ENCODE data around the gene MACF1. TPM values are rescaled to one million over a fixed set of nuclear protein-coding genes. Genes with fewer than 3 reads are reported as not detected.
"Not testable (repeated sequence)": the region's sequence is repeated elsewhere in the genome, so short reads cannot be mapped to it uniquely, and the experiment has no call there.

MACF1 gene
- total RNA-seq, 8 experiments from 2014 or later: 89.2 to 249 (median 180) TPM

DNA sequence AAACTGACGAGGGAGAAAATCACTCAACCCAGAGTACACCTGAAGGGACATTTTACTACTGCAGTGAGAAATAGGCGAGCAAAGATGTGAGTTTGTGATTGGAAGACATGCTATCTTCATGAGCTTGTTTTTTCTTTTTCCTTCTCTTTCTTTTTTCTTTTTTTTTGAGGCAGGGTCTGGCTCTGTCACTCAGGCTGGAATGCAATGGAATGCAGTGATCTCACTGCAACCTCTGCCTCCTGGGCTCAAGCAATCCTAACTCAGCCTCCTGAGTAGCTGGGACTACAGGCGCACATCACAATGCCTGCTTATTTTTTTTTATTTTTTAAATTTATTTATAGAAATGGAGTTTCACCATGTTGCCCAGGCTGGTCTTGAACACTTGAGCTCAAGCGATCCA, 312.3 kb downstream of the MACF1 start:
- in situ Hi-C loops (cut with MboI; ENCODE audit: low pct_unique_long_range_greater_than_20kb in 2 of 9, low sequenced_read_pairs in 9 of 9, unreplicated experiment in 9 of 9); H3K4me3 ChIP-seq; H3K4me1 ChIP-seq (replicated peaks in 1 of 2); ATAC-seq (replicated peaks in 6 of 8); H3K27ac ChIP-seq: not testable (repeated sequence)
- 33 to 100% (median 80%) methylated on average over 1 of the region's 4 CpGs; no CpG with 5 or more reads in 5 of the 10 experiments for WGBS, 10 experiments

DNA sequence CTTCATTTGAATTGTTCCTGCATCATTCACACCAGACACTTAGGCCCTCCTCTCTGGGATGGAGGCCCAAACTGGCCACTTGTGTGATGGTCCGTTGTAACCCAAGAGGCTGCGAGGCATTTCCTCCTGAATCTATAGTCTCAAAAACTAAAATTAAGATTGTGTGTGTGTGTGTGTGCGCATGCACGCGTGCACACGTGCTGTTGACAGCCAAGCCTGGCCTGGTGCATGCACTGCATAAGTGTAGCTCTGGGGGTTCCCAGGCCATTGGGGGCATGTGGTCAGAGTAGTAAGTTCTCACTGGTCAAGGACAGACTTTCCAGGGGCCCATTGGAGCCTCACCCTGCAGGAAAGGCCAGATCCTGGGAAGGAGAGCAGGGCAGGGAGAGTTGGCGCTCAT, 313.4 kb downstream of the MACF1 start:
- in situ Hi-C loops (cut with MboI; ENCODE audit: low pct_unique_long_range_greater_than_20kb in 2 of 9, low sequenced_read_pairs in 9 of 9, unreplicated experiment in 9 of 9); ATAC-seq (replicated peaks in 6 of 8); H3K4me3 ChIP-seq; H3K4me1 ChIP-seq (replicated peaks in 1 of 2); H3K27ac ChIP-seq: not testable (repeated sequence)
- no CpG with 5 or more reads among the region's 7 CpGs for WGBS, 10 experiments

DNA sequence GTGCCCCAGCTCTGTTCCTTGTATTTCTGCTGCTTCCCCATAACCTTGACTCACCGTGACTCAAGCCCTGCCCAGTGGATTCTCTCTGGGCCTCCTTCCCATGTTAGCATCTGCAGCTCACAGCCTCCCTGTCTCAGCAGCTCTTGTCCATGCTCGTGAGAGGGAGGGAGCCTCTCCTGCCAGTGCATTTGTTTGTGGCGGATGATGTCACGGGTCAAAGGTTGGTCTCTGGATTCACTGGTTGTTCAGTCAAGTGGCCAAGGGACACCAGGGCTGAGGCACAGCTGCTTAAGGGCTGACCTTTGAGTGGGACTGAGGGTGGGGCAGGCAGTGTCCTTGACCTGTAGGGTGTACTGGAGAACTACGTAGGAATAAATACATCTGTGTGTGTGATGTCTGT, 314.9 kb downstream of the MACF1 start:
- WGBS, 10 experiments: no CpG with 5 or more reads among the region's 5 CpGs
- H3K4me1 ChIP-seq (replicated peaks in 1 of 2); H3K4me3 ChIP-seq; in situ Hi-C loops (cut with MboI; ENCODE audit: low pct_unique_long_range_greater_than_20kb in 2 of 9, low sequenced_read_pairs in 9 of 9, unreplicated experiment in 9 of 9); H3K27ac ChIP-seq: not testable (repeated sequence)
- peak in 7 of 8 experiments; percentile 53 to 76 (median 65) for ATAC-seq (replicated peaks in 6 of 8)

- 77 to 100% methylated on average over 1 to 9 of the region's 10 CpGs; no CpG with 5 or more reads in 8 of the 10 experiments for WGBS, 10 experiments
- ATAC-seq (replicated peaks in 6 of 8); H3K27ac ChIP-seq; H3K4me3 ChIP-seq; in situ Hi-C loops (cut with MboI; ENCODE audit: low pct_unique_long_range_greater_than_20kb in 2 of 9, low sequenced_read_pairs in 9 of 9, unreplicated experiment in 9 of 9); H3K4me1 ChIP-seq (replicated peaks in 1 of 2): not testable (repeated sequence)
These were observed 317.7 kb downstream of the MACF1 start for GRCh38 chr1:39522221-39522620.

- 87 to 100% (median 94%) methylated on average over 1 to 15 of the region's 29 CpGs; no CpG with 5 or more reads in 6 of the 10 experiments for WGBS, 10 experiments
- in situ Hi-C loops (cut with MboI; ENCODE audit: low pct_unique_long_range_greater_than_20kb in 2 of 9, low sequenced_read_pairs in 9 of 9, unreplicated experiment in 9 of 9): no loop called here
- ATAC-seq (replicated peaks in 6 of 8): no peak
- H3K4me3 ChIP-seq: no peak overlapping the region
- no peak overlapping the region for H3K27ac ChIP-seq
- peaks cover 0 to 3% of the 10 kb centered on the region in 2 donors for H3K4me1 ChIP-seq (replicated peaks in 1 of 2)
These were observed 318.4 kb downstream of the MACF1 start for GRCh38 chr1:39522661-39523567.

DNA sequence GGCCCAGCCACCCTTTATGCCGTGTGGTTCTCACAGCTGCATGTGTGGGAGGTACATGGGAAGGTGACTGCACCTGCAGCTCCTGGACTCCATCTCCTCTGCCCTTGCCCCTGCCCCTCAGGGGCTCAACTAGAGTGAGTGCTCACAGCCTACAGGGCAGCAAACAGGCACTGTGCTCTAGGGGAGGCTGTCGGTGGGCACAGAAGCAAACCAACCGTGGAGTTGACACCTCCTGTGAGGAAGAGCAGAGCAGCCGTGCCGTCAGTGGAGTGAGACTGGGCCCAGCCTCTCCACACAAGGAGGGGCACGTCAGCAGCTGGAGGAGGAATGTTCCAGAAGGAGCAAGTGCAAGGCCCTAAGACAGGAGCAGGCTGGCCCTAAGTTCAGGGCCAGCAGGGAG, 319.7 kb downstream of the MACF1 start:
- Histone ChIP-seq H3K27ac (no peak overlapping the region), H3K4me1 (replicated peaks in 1 of 2) (peaks cover 0 to 3% of the 10 kb centered on the region in 2 donors), H3K4me3 (no peak overlapping the region)
- 59 to 85% (median 77%) methylated on average over 1 to 6 of the region's 6 CpGs; no CpG with 5 or more reads in 6 of the 10 experiments for WGBS, 10 experiments
- peak in 1 of 8 experiments; percentile 5 for ATAC-seq (replicated peaks in 6 of 8)
- in situ Hi-C loops (cut with MboI; ENCODE audit: low pct_unique_long_range_greater_than_20kb in 2 of 9, low sequenced_read_pairs in 9 of 9, unreplicated experiment in 9 of 9): no loop called here

GRCh38 chr1:39524591-39525365, 320.3 kb downstream of the MACF1 start:
- peak in 1 of 8 experiments; percentile 19 for ATAC-seq (replicated peaks in 6 of 8)
- H3K4me3 ChIP-seq: no peak overlapping the region
- WGBS, 10 experiments: 40 to 100% (median 86%) methylated on average over 1 to 11 of the region's 15 CpGs; no CpG with 5 or more reads in 4 of the 10 experiments
- no peak overlapping the region for H3K27ac ChIP-seq
- in situ Hi-C loops (cut with MboI; ENCODE audit: low pct_unique_long_range_greater_than_20kb in 2 of 9, low sequenced_read_pairs in 9 of 9, unreplicated experiment in 9 of 9): loop anchor here in 1 of 9 experiments (25.0 kb wide), 1 partner anchor 437 kb away; no protein-coding TSS in a partner anchor
- H3K4me1 ChIP-seq (replicated peaks in 1 of 2): peaks cover 0 to 3% of the 10 kb centered on the region in 2 donors

DNA sequence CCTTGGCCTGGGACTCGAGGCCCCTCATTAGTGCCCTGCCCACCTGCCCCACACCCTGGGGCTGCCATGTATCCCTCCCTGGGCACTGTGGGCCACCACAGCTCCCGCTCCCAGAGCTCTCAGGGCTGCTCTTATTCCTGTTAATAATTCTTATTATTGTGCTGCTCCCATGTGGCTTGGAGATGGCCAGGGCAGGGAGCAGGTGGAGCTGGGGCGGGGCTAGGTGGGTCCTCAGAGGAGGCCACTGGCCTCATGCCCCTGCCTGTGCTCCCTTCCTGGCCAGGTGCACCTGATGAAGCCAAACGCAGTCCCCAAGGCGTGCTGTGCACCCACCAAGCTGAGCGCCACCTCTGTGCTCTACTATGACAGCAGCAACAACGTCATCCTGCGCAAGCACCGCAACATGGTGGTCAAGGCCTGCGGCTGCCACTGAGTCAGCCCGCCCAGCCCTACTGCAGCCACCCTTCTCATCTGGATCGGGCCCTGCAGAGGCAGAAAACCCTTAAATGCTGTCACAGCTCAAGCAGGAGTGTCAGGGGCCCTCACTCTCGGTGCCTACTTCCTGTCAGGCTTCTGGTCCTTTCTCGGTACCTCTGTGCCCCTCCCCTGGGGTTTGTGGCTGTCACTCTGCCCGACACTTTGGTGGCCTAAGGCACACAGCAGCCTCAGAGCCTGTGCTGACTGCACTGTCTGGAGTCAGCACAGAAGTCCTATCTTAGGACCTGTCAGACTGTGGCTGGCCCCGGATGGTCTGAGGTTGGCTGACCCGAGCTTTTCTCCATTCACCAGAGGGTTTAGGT, 321.1 kb downstream of the MACF1 start:
- H3K4me1 ChIP-seq (replicated peaks in 1 of 2): peaks cover 0 to 3% of the 10 kb centered on the region in 2 donors
- no peak overlapping the region for H3K27ac ChIP-seq
- ATAC-seq (replicated peaks in 6 of 8): peak in 5 of 8 experiments; percentile 7 to 65 (median 26)
- 80 to 100% (median 89%) methylated on average over 2 to 9 of the region's 17 CpGs; no CpG with 5 or more reads in 5 of the 10 experiments for WGBS, 10 experiments
- H3K4me3 ChIP-seq: no peak overlapping the region
- in situ Hi-C loops (cut with MboI; ENCODE audit: low pct_unique_long_range_greater_than_20kb in 2 of 9, low sequenced_read_pairs in 9 of 9, unreplicated experiment in 9 of 9): loop anchor here in 1 of 9 experiments (25.0 kb wide), 1 partner anchor 438 kb away; no protein-coding TSS in a partner anchor

- WGBS, 10 experiments: 81 to 100% (median 91%) methylated on average over 1 to 9 of the region's 11 CpGs; no CpG with 5 or more reads in 4 of the 10 experiments
- no peak overlapping the region for H3K27ac ChIP-seq
- in situ Hi-C loops (cut with MboI; ENCODE audit: low pct_unique_long_range_greater_than_20kb in 2 of 9, low sequenced_read_pairs in 9 of 9, unreplicated experiment in 9 of 9): loop anchor here in 1 of 9 experiments (25.0 kb wide), 1 partner anchor 439 kb away; no protein-coding TSS in a partner anchor
- peaks cover 0 to 3% of the 10 kb centered on the region in 2 donors for H3K4me1 ChIP-seq (replicated peaks in 1 of 2)
- no peak overlapping the region for H3K4me3 ChIP-seq
- ATAC-seq (replicated peaks in 6 of 8): no peak
These were observed 322.1 kb downstream of the MACF1 start for GRCh38 chr1:39526466-39527189.

DNA sequence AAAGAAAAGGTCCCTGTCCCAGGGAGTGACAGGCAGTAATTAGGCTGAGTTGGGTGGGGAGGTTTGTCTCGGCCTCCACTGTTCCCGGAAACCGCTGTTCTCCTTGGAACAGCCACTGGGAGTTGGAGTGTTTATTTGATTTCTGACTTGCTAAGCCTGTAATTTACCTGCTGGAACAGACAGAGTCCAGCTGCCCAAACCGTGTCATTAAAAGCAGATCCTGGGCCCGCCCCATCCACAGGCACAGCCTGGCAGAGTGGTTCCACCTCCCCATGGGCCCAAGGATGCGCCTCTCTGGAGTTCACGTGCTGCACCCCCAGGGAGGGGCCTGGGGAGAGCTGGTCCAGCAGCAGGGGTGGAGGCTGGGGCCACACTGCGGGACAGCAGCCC, 322.7 kb downstream of the MACF1 start:
- H3K4me1 ChIP-seq (replicated peaks in 1 of 2); H3K4me3 ChIP-seq; ATAC-seq (replicated peaks in 6 of 8); H3K27ac ChIP-seq: not testable (repeated sequence)
- in situ Hi-C loops (cut with MboI; ENCODE audit: low pct_unique_long_range_greater_than_20kb in 2 of 9, low sequenced_read_pairs in 9 of 9, unreplicated experiment in 9 of 9): loop anchor here in 1 of 9 experiments (25.0 kb wide), 1 partner anchor 440 kb away; no protein-coding TSS in a partner anchor
- WGBS, 10 experiments: 95 to 100% (median 100%) methylated on average over 2 to 3 of the region's 8 CpGs; no CpG with 5 or more reads in 7 of the 10 experiments

GRCh38 chr1:39528082-39528481, 323.6 kb downstream of the MACF1 start:
- Histone ChIP-seq H3K4me1 (replicated peaks in 1 of 2) (peaks cover 0 to under 1% of the 10 kb centered on the region in 2 donors), H3K27ac (no peak overlapping the region), H3K4me3 (no peak overlapping the region)
- no peak for ATAC-seq (replicated peaks in 6 of 8)
- 48 to 100% (median 70%) methylated on average over 2 to 4 of the region's 4 CpGs; no CpG with 5 or more reads in 5 of the 10 experiments for WGBS, 10 experiments
- in situ Hi-C loops (cut with MboI; ENCODE audit: low pct_unique_long_range_greater_than_20kb in 2 of 9, low sequenced_read_pairs in 9 of 9, unreplicated experiment in 9 of 9): loop anchor here in 1 of 9 experiments (25.0 kb wide), 1 partner anchor 441 kb away; no protein-coding TSS in a partner anchor

Measured in motor neuron (in vitro differentiated cells).